ENCODE measurements around the gene FOS.
A peak's percentile ranks its signal among the peaks of the same experiment; 100 is the strongest.
"Not testable (repeated sequence)": the region's sequence is repeated elsewhere in the genome, so short reads cannot be mapped to it uniquely, and the experiment has no call there.

Gene FOS

GRCh38 chr14:75294649-75295033 is 16.0 kb downstream of the FOS start:
- peak; percentile 17 for DNase-seq (ENCODE audit: low spot score)

GRCh38 chr14:75295061-75295461 is 16.4 kb downstream of the FOS start:
- DNase-seq (ENCODE audit: low spot score): peak; percentile 86

DNA sequence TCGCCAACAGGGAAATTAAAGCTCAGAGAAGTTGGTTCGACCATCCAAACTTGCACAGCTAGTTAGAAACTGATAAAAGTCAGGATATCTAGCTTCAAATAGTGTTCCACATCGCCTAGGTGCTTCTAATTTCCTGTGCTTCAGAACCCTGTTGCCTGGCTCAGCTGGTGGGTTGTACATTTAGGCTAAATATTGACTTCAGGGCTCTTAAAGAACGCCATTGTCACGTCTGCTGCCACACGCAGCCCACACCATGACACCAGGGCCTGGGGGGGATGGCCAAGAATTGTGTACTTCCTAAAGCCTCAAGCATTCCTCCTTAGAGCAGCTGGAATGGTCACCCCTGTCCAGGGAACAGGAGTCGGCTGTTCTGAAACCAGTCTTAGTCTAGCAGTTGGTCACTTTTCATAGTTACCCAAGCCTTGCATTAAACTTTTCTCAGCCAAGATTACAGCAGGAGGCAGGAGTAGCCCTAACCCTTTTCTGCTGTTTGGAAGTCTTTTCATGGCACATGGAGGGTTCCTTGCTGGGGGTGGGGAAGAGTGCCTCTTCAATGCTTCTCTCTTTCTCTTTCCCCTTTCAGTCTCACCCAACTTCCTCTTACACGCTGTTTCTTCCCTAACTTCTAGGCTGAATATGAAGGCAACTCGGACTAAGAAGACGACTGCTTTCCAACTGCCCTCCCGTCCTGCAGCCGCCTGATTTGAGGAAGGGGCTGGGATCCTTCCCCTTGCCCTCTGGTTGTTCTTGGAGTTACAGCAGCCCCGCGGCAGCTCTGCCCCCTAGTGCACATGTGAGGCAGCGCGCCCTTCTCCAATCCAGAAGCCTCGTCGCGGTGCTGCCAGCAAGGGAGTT is 17.1 kb downstream of the FOS start:
- DNase-seq (ENCODE audit: low spot score): peak; percentile 81

GRCh38 chr14:75297411-75298040 is 18.9 kb downstream of the FOS start:
- no peak for DNase-seq (ENCODE audit: low spot score)

GRCh38 chr14:75298187-75298965 is 19.7 kb downstream of the FOS start:
- no peak for DNase-seq (ENCODE audit: low spot score)

DNA sequence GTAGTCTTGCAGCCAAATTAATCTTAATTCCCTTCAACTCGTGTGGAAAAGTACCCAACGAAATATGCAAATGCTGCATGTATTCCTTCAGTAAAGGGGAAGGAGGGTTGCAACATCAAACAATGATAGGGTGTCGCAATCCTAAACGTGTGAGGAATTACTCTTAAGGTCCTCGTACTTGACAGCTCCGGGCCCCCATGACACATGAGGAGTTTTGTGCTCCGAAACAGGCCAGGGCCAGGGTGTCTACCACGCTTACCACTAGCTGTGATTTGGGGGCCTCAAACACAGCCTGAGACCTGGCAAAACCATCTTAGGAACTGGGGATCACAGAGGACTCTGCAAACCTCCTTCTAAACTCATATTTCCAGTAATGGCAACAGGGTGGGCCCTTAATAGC is 20.4 kb downstream of the FOS start:
- peak; percentile 20 for DNase-seq (ENCODE audit: low spot score)

GRCh38 chr14:75299576-75299975 is 20.9 kb downstream of the FOS start:
- no peak for DNase-seq (ENCODE audit: low spot score)

- DNase-seq (ENCODE audit: low spot score): no peak
These were observed 23.2 kb downstream of the FOS start for GRCh38 chr14:75301666-75302325.

- peak; percentile 78 for DNase-seq (ENCODE audit: low spot score)
These were observed 24.8 kb downstream of the FOS start for GRCh38 chr14:75303381-75303789.

GRCh38 chr14:75306410-75306809 is 27.8 kb downstream of the FOS start:
- not testable (repeated sequence) for DNase-seq (ENCODE audit: low spot score)

DNA sequence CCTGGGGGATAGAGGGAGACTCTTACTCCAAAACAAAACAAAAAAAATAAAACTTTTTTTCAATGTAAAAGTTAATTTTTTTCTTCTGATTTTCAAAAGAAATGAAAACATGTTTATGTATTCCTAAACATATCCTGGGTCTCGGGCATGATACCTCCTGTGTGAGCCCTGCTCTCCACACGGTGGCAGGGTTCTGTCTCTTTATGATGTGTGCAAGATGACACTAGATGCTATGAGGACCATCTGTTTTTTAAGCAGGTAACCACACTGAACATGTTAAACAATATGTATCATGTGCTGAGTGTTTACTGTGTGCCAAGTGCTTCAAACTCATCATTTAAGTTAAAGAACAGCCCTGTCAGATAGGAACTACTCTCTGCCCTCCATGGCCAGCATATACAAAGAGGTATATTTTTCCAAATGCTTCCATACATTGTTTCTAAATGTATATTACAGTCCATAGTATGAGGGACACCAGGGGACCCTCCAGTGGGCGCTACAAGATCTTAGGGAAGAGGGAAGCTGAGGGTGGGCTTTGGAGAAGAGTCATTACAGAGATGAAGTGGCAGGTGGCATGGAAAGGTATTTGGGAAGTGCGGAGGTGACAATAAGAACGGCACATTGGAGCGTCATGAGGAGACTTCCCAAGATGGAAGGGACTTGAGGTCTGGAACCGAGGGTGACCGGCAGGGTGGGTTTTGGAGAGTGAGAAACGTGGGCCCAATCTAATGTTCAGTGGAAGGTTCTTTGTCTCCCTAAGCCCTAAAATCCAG is 28.5 kb downstream of the FOS start:
- no peak for DNase-seq (ENCODE audit: low spot score)

GRCh38 chr14:75307700-75308379 is 29.2 kb downstream of the FOS start:
- DNase-seq (ENCODE audit: low spot score): peak; percentile 83

GRCh38 chr14:75308991-75309390 is 30.4 kb downstream of the FOS start:
- not testable (repeated sequence) for DNase-seq (ENCODE audit: low spot score)

DNA sequence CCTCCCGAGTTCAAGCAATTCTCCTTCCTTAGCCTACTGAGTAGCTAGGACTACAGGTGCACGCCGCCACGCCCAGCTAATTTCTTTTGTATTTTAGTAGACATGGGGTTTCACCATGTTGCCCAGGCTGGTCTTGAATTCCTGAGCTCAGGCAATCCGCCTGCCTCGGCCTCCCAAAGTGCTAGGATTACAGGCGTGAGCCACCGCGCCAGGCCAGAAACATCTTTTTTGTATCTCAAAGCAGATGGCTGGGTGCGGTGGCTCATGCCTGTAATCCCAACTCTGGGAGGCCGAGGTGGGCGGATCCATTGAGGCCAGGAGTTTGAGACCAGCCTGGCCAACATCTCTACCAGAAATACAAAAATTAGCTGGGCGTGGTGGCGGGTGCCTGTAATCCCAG is 30.9 kb downstream of the FOS start:
- not testable (repeated sequence) for DNase-seq (ENCODE audit: low spot score)

GRCh38 chr14:75310295-75311111 is 31.9 kb downstream of the FOS start:
- DNase-seq (ENCODE audit: low spot score): peak; percentile 65

- DNase-seq (ENCODE audit: low spot score): no peak
These were observed 32.7 kb downstream of the FOS start for GRCh38 chr14:75311356-75311755.

DNA sequence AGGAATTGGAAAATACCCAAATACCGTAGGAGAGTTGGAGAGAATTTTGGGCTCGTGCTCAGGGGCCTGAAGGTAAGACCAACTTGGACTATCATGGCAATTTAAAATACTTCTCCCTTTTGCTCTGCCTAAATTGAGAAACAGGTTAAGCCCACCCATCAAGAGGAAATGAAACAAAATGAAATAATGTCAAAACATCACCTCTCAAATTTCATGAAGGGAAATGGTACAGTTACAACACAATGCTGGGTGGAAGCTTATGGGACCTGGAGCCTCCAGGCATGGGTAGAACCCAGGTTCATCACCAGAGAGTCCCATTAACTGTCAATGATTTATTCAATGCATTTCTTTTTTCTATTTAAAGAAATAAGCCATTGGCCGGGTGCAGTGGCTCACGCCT is 33.7 kb downstream of the FOS start:
- no peak for DNase-seq (ENCODE audit: low spot score)

DNA sequence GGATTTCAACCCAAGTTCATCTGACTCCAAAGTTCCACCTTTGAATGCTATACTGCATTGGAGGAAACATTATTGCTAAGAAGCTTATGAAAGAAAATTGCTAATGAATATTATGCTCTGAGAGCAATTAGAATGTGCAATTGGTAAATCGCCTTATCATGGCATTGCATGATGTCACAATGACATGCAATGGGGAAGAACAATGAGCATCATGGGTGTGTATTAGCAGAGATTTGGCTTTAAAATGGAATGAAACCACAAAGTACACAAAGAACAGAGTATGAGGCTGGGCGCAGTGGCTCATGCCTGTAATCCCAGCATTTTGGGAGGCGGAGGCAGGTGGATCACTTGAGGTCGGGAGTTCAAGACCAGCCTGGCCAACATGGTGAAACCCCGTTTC is 34.7 kb downstream of the FOS start:
- DNase-seq (ENCODE audit: low spot score): no peak

DNA sequence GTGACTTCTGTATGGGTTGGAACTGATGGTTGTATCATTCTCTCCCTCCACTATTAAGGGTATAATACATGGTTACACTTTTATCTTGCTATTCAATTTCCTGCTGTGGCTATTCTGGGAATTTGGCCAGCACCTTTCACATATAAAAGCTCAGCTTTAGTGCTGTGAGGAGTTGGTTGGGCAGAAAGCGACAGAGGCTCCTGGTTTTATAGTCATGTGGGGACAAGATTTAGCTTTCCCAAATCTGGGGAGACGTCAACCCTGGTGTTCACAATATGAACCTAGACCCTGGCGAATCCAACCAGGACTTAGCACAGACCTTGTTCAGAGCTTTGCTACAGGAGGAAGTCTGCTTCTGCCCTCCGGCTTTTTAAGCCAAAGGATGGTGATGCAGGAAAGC is 36.5 kb downstream of the FOS start:
- DNase-seq (ENCODE audit: low spot score): peak; percentile 58

DNA sequence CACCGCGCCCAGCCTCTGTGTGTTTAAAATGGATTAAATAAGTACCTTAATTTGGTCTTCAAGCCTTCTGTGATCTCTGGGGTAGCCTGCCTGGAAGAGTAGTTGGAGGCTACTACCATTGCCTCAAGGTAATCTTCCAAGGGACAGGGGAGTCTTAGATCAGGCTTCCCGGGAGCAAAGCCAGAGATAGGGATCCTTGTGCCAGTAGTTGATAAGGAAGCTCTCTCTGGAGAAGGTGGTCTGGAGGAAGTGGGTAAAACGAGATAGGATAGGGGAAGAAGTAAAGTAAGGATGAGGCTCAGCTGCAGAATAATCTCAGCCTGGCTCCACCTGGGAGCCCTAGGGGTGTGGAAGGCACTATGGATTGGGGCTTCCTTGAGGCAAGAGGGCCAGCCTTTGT is 38.5 kb downstream of the FOS start:
- DNase-seq (ENCODE audit: low spot score): no peak

Data from GM03348 (cell line).